Uterus (tissue), 2 donors: ENCODE results near the gene GNE.

ENCODE experiments used
- CTCF ChIP-seq, 4 experiments: fragments of 200-600 bp in 2 of 4; fragments of 450-650 bp in 2 of 4; sonication (generic) in 2 of 4; IDR thresholded peaks; one replicate each; pipeline ENCODE4 v1.5.1; 2016 to 2019; ENCODE audit warnings: antibody characterized with exemption in 4 of 4, mild to moderate bottlenecking in 2 of 4, moderate library complexity in 1 of 4
- POLR2A ChIP-seq, 2 donors: fragments of 450-650 bp; IDR thresholded peaks; one replicate each; pipeline ENCODE4 v1.6.1; 2016; ENCODE audit warnings: antibody characterized with exemption in 2 of 2, mild to moderate bottlenecking in 1 of 2, moderate library complexity in 1 of 2

GRCh38 chr9:36247356-36247755 lies 10.9 kb downstream of the GNE start:
- no peak for TF ChIP-seq CTCF (IDR thresholded peaks at IDR 0.05)
- TF ChIP-seq POLR2A (IDR thresholded peaks at IDR 0.05): no peak
